Kidney (tissue), 14 donors: ENCODE data around the gene ZNF679. TPM values are rescaled to one million over a fixed set of nuclear protein-coding genes. Genes with fewer than 3 reads are reported as not detected.
"Not testable (repeated sequence)": the region's sequence is repeated elsewhere in the genome, so short reads cannot be mapped to it uniquely, and the experiment has no call there.

ENCODE experiments used
- DNase-seq, 5 donors: peaks; one replicate each; pipeline ENCODE4 v3.0.0-alpha.2; 2013 to 2020
- FAIRE-seq: peaks from 2 replicates; lab custom pipeline; 2012; peaks lifted over from hg19 to GRCh38; lab: Jason Lieb, UNC
- H3K27ac ChIP-seq, 2 donors: one replicate each; pipeline ENCODE4 v1.7.0; 2013; ENCODE audit warnings: low read depth in 2 of 2, low read length in 2 of 2, inconsistent platforms in 1 of 2
- H3K27me3 ChIP-seq: one replicate; pipeline ENCODE4 v1.7.1; 2013; ENCODE audit warnings: low read length, inconsistent platforms; ENCODE audit not compliant: control insufficient read depth, insufficient read depth
- H3K36me3 ChIP-seq, 3 donors: one replicate each; pipeline versions ENCODE4 v1.7.0 to v1.7.1; 2013; ENCODE audit warnings: low read length in 3 of 3, control low read depth in 1 of 3, inconsistent platforms in 1 of 3; ENCODE audit not compliant: insufficient read depth in 3 of 3, control insufficient read depth in 2 of 3
- H3K4me1 ChIP-seq, 3 donors: one replicate each; pipeline versions ENCODE4 v1.7.0 to v1.7.1; 2013; ENCODE audit warnings: low read length in 3 of 3, inconsistent platforms in 1 of 3, low read depth in 1 of 3; ENCODE audit not compliant: control insufficient read depth in 2 of 3, insufficient read depth in 2 of 3
- H3K4me3 ChIP-seq, 3 donors: one replicate each; pipeline versions ENCODE4 v1.7.0 to v1.8.1; 2013; ENCODE audit warnings: low read length in 3 of 3, control low read depth in 1 of 3, inconsistent platforms in 1 of 3
- H3K9ac ChIP-seq, 3 donors: one replicate each; pipeline versions ENCODE4 v1.7.0 to v1.7.1; 2013; ENCODE audit warnings: low read length in 3 of 3, control low read depth in 1 of 3, inconsistent platforms in 1 of 3
- H3K9me3 ChIP-seq, 3 donors: one replicate each; pipeline versions ENCODE4 v1.7.0 to v1.7.1; 2013; ENCODE audit warnings: low read length in 3 of 3, control low read depth in 1 of 3, inconsistent platforms in 1 of 3; ENCODE audit not compliant: control insufficient read depth in 2 of 3, insufficient read depth in 1 of 3
- intact Hi-C: fragments of 100-400 bp; cut with DNase I; formaldehyde crosslinking; loops from one replicate; pipeline ENCODE4 v1.11.1; 2022
- polyA plus RNA-seq: library from polyadenylated mRNA; stranded (reverse); fragments of 350-450 nt; fragmentation: Illumina TruSeq; extraction: RNeasy Lipid Tissue Mini Kit (QIAGEN cat#74804); gene quantifications from one replicate; pipeline ENCODE4 v1.2.3, GENCODE V29; 2014; ENCODE audit warnings: low read depth, low replicate concordance; ENCODE audit not compliant: insufficient read depth
- total RNA-seq: library from RNA; stranded (reverse); fragmentation: NEBNext Ultra II Directional; extraction: Animal tissue kit (Norgen Biotek cat#: 25700); gene quantifications from one replicate; pipeline ENCODE4 v1.2.1, GENCODE V29; 2021
- TF ChIP-seq, protein P1 (sequence below): IDR thresholded peaks from 3 replicates; pipeline ENCODE4 v1.5.1; 2012; ENCODE audit warnings: mild to moderate bottlenecking, moderate library complexity, borderline replicate concordance; ENCODE audit not compliant: insufficient read depth; ENCODE audit errors: extremely low read depth
- donor health status: control.
- donor health status: control.
- donor health status: control.
- donor health status: control.
- donor health status: control.
- donor health status: DM: yes; HTN: yes; CAD: no.
- donor health status: Normal renal cell carcinoma (clear cell type).

ZNF679 gene
- total and polyA plus RNA-seq, 2 donors from 2014 or later: not detected

DNA sequence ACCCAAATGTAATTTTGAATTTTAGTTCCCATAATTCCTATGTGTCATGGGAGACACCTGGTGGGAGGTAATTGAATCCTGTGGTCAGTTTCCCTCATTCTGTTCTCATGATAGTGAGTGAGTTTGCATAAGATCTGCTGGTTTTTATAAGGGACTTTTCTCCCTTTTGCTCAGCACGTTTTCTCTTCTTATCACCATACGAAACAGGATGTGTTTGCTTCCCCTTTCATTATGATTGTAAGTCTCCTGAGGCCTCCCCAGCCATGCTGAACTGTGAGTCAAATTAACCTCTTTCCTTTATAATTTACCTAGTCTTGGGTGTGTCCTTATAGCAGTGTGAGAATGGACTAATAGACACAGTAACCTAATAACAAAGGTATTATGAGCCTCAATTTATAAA, 49.4 kb downstream of the ZNF679 start:
- intact Hi-C loops: no loop called here
- FAIRE-seq: no peak
- no peak overlapping the region for H3K9ac ChIP-seq

DNA sequence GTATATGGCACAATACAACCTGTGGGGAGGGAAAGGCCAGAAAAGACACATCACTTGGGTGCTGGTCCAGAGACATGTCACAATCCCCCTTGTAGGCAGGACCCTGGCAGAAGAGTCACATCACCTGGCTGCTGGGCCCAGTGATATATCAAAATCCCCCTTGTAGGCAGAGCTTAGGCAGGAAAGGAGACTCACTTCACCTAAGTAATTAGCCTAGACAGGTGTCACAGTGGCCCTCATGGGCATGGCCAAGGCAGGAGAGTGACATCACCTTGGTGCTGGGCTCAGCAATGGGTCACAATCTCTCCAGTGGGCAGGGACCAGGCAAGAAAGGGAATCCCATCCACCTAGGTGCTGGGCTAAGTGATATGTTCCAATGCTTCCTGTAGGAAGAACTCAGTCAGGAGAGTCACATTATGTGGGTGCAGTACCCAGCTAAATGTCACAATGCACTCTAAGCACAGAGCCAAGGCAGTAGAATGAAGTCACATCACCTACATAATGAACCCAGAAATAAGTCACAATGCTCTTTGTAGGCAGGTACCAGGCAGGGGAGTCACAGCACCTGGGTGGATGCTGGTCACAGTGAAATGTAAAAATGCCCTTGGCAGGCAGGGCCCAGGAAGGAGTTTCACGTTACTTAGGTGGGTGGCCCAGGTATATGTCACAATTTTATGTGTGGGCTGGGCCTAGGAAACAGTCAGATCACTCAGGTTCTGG, 66.6 kb downstream of the ZNF679 start:
- TF ChIP-seq, protein P1, sequence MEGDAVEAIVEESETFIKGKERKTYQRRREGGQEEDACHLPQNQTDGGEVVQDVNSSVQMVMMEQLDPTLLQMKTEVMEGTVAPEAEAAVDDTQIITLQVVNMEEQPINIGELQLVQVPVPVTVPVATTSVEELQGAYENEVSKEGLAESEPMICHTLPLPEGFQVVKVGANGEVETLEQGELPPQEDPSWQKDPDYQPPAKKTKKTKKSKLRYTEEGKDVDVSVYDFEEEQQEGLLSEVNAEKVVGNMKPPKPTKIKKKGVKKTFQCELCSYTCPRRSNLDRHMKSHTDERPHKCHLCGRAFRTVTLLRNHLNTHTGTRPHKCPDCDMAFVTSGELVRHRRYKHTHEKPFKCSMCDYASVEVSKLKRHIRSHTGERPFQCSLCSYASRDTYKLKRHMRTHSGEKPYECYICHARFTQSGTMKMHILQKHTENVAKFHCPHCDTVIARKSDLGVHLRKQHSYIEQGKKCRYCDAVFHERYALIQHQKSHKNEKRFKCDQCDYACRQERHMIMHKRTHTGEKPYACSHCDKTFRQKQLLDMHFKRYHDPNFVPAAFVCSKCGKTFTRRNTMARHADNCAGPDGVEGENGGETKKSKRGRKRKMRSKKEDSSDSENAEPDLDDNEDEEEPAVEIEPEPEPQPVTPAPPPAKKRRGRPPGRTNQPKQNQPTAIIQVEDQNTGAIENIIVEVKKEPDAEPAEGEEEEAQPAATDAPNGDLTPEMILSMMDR: no peak
- Histone ChIP-seq H3K4me3 (no peak overlapping the region), H3K9ac (no peak overlapping the region), H3K36me3 (no peaks in the 10 kb centered on the region), H3K27me3 (no peaks in the 10 kb centered on the region), H3K4me1 (no peaks in the 10 kb centered on the region), H3K9me3 (no peaks in the 10 kb centered on the region), H3K27ac (no peak overlapping the region)
- FAIRE-seq: no peak
- intact Hi-C loops: no loop called here
- no peak for DNase-seq

More for the DNA sequence above, 49.4 kb downstream of the ZNF679 start:
- Histone ChIP-seq H3K4me1 (no peaks in the 10 kb centered on the region), H3K9me3 (peaks cover 0 to 5% (median 0%) of the 10 kb centered on the region in 3 donors), H3K4me3 (no peak overlapping the region), H3K36me3 (no peaks in the 10 kb centered on the region), H3K27me3 (no peaks in the 10 kb centered on the region), H3K27ac (no peak overlapping the region)
- no peak for DNase-seq
- TF ChIP-seq, protein P1: no peak

DNA sequence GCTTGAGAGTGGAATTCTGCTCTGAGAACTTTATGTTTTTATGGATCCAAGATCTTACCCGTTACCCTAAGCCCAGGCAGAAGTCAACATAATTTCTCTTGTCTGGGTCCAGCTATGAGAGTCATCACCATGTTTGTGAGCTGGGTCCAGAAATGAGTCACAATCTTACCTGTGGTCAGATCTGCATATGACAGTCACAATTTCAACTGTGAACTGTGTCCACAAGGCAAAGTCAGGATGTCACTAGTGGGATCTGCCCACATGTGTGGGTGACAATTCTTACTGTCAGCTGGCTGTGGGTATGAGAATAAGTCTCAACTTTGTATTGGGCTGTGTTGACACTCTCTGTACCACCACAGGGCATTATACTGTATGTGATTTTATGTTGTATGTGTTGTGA, 69.1 kb downstream of the ZNF679 start:
- H3K27me3 ChIP-seq, intact Hi-C loops, H3K9me3 ChIP-seq, FAIRE-seq, H3K9ac ChIP-seq, H3K36me3 ChIP-seq, H3K4me3 ChIP-seq, H3K4me1 ChIP-seq, H3K27ac ChIP-seq, DNase-seq: not testable (repeated sequence)

DNA sequence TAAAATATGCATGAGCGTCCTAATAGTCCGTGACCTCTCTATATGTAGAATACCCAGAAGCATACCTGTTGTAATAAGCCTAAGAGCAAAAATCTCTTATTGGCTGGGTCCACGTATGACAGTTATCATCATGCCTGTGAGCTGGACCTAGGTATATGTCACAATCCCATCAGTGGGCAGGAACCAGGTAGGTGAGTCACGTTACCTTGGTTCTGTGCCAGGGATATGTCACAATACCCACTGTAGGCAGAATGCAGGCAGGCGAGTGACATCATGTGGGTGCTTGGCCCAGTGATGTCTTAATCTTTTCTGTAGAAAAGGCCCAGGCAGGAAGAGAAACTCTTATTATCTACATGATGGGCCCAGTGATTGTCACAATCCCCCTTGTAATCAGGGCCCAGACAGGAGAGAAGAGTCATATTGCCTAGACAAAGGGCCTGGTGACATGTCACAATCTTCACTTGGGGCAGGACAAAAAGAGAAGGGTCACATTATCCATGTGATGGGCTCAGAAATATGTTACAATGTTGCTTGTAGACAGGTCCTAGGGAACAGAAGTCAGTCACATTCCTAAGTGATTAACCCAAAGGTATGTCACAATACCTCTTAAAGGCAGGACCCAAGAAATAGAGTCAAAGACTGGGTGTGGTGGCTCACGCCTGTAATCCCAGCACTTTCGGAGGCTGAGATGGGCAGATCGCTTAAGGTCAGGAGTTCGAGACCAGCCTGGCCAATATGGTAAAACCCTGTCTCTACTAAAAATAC, 72.5 kb downstream of the ZNF679 start:
- intact Hi-C loops: no loop called here
- no peak for FAIRE-seq
- no peak for DNase-seq

More for the DNA sequence above, 72.5 kb downstream of the ZNF679 start:
- Histone ChIP-seq H3K27me3 (no peaks in the 10 kb centered on the region), H3K36me3 (no peaks in the 10 kb centered on the region), H3K4me1 (no peaks in the 10 kb centered on the region), H3K27ac (no peak overlapping the region), H3K9ac (no peak overlapping the region), H3K4me3 (no peak overlapping the region), H3K9me3 (no peaks in the 10 kb centered on the region)
- TF ChIP-seq, protein P1: no peak
